Glutamatergic neuron (in vitro differentiated cells): ENCODE data around the gene ACOXL. TPM values are rescaled to one million over a fixed set of nuclear protein-coding genes. Genes with fewer than 3 reads are reported as not detected.
"Not testable (repeated sequence)": the region's sequence is repeated elsewhere in the genome, so short reads cannot be mapped to it uniquely, and the experiment has no call there.

Experiments
- DNase-seq: peaks from one replicate; pipeline ENCODE4 v3.0.0; 2022
- H3K27ac Mint-ChIP-seq: one replicate; pipeline ENCODE4 v1.8.0; 2020; ENCODE audit warnings: mild to moderate bottlenecking, mixed read lengths, inconsistent platforms; ENCODE audit not compliant: unreplicated experiment
- H3K27me3 Mint-ChIP-seq: one replicate; pipeline ENCODE4 v1.8.0; 2020; ENCODE audit warnings: mild to moderate bottlenecking, moderate library complexity, mixed read lengths, inconsistent platforms; ENCODE audit not compliant: unreplicated experiment
- H3K36me3 Mint-ChIP-seq: one replicate; pipeline ENCODE4 v1.8.0; 2020; ENCODE audit warnings: mild to moderate bottlenecking, mixed read lengths, inconsistent platforms; ENCODE audit not compliant: unreplicated experiment
- H3K4me1 Mint-ChIP-seq: one replicate; pipeline ENCODE4 v1.8.0; 2020; ENCODE audit warnings: mild to moderate bottlenecking, low read depth, mixed read lengths, inconsistent platforms; ENCODE audit not compliant: unreplicated experiment
- H3K4me3 Mint-ChIP-seq: one replicate; pipeline ENCODE4 v1.8.0; 2020; ENCODE audit warnings: mild to moderate bottlenecking, mixed read lengths, inconsistent platforms; ENCODE audit not compliant: unreplicated experiment
- H3K9me3 Mint-ChIP-seq: one replicate; pipeline ENCODE4 v1.8.0; 2020; ENCODE audit warnings: mild to moderate bottlenecking, moderate library complexity, mixed read lengths, inconsistent platforms; ENCODE audit not compliant: unreplicated experiment
- total RNA-seq: library from RNA; stranded (reverse); fragmentation: NEBNext Ultra II Directional; extraction: Animal tissue kit (Norgen Biotek cat#: 25700); gene quantifications from one replicate; pipeline ENCODE4 v1.2.1, GENCODE V29; 2021; ENCODE audit not compliant: unreplicated experiment
- TF ChIP-seq, protein P1 (sequence below): fragments of 200-600 bp; sonication (generic); IDR thresholded peaks from one replicate; pipeline ENCODE4 v1.5.0; 2021; ENCODE audit not compliant: partially characterized antibody, unreplicated experiment

Gene ACOXL
- total RNA-seq, 1 donor from 2014 or later = 1.4 TPM

DNA sequence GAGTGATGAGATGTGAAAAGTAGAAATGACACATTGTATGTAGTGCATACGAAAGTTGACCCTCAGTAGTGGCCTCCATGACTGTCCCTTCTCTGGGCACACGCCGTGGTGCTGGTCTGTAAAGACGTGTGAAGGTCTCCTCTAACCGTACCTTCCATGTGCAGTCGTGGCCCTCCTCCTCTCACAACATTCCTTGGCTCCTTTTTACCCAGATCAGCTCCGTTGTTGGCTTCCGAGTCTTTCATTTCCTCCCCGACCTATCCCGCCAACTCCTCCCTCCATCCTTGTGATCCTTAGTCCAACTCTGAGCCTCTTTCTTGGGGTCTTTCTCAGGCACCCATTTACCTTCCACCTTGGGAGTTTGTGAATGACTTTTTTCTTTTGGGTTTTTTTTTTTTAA is 227.9 kb downstream of the ACOXL start:
- H3K27ac Mint-ChIP-seq = no peak overlapping the region
- no peak overlapping the region for H3K4me3 Mint-ChIP-seq
- H3K9me3 Mint-ChIP-seq = peaks cover 4% of the 10 kb centered on the region
- no peaks in the 10 kb centered on the region for H3K27me3 Mint-ChIP-seq
- TF ChIP-seq, protein P1, sequence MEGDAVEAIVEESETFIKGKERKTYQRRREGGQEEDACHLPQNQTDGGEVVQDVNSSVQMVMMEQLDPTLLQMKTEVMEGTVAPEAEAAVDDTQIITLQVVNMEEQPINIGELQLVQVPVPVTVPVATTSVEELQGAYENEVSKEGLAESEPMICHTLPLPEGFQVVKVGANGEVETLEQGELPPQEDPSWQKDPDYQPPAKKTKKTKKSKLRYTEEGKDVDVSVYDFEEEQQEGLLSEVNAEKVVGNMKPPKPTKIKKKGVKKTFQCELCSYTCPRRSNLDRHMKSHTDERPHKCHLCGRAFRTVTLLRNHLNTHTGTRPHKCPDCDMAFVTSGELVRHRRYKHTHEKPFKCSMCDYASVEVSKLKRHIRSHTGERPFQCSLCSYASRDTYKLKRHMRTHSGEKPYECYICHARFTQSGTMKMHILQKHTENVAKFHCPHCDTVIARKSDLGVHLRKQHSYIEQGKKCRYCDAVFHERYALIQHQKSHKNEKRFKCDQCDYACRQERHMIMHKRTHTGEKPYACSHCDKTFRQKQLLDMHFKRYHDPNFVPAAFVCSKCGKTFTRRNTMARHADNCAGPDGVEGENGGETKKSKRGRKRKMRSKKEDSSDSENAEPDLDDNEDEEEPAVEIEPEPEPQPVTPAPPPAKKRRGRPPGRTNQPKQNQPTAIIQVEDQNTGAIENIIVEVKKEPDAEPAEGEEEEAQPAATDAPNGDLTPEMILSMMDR = no peak
- no peak for DNase-seq
- peaks cover 5% of the 10 kb centered on the region for H3K36me3 Mint-ChIP-seq
- peaks cover 4% of the 10 kb centered on the region for H3K4me1 Mint-ChIP-seq

DNA sequence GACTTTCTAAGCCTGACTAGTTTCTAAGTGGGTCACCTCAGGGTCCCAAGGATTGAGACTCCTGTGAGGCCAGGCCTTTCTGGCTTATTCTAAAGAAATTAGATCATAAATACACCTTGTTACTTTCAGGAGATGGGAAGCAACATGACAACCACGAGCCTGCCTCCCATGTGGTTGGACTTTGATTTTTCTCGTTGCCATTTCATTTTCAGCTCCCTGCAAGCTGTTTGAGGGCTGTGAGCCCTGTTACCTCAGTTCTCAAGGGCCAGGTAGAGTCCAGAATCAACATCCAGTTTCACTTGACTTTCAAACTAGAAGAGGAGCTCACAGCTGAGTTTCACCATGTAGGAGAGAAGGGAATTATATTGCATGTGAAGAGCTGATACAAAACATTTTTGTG is 228.6 kb downstream of the ACOXL start:
- Mint-ChIP-seq H3K27me3 (no peaks in the 10 kb centered on the region), H3K9me3 (peaks cover 4% of the 10 kb centered on the region), H3K27ac (no peak overlapping the region), H3K36me3 (peaks cover 5% of the 10 kb centered on the region), H3K4me1 (peaks cover 4% of the 10 kb centered on the region), H3K4me3 (no peak overlapping the region)
- no peak for DNase-seq
- TF ChIP-seq, protein P1 = no peak

DNA sequence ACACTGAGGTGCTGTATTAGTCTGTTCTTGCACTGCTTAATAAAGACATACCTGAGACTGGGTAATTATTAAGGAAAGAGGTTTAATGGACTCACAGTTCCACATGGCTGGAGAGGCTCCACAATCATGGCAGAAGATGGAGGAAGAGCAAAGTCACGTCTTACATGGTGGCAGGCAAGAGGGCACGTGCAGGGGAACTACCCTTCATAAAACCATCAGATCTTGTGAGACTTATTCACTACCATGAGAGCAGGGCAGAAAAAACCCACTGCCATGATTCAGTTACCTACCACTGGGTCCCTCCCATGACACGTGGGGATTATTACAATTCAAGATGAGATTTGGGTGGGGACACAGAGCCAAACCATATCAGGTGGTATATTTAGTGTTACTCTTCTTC is 229.3 kb downstream of the ACOXL start:
- H3K27ac Mint-ChIP-seq, H3K9me3 Mint-ChIP-seq, H3K27me3 Mint-ChIP-seq: not testable (repeated sequence)

DNA sequence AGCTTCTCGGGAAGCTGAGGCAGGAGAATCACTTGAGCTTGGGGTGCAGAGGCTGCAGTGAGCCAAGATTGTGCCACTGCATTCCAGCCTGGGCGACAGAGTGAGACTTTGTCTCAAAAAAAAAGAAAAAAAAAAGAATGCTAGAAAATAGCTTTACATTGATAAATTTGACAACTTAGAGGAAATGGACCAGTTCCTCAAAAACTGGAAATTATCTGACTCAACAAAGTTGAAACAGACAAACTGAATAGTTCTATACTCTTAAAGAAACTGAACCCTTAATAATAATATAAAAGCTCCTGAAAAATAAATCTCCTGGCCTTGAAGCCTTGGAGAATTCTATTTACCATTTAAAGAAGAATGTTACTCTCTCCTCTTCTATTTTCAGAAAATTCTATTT is 237.3 kb downstream of the ACOXL start:
- no peak for DNase-seq
- Mint-ChIP-seq H3K36me3 (no peaks in the 10 kb centered on the region), H3K4me3 (no peak overlapping the region), H3K27me3 (peaks cover 2% of the 10 kb centered on the region), H3K4me1 (no peaks in the 10 kb centered on the region), H3K9me3 (no peaks in the 10 kb centered on the region), H3K27ac (no peak overlapping the region)
- TF ChIP-seq, protein P1 = no peak

More for the DNA sequence above, 229.3 kb downstream of the ACOXL start:
- not testable (repeated sequence) for H3K4me3 Mint-ChIP-seq, H3K4me1 Mint-ChIP-seq, H3K36me3 Mint-ChIP-seq, DNase-seq

DNA sequence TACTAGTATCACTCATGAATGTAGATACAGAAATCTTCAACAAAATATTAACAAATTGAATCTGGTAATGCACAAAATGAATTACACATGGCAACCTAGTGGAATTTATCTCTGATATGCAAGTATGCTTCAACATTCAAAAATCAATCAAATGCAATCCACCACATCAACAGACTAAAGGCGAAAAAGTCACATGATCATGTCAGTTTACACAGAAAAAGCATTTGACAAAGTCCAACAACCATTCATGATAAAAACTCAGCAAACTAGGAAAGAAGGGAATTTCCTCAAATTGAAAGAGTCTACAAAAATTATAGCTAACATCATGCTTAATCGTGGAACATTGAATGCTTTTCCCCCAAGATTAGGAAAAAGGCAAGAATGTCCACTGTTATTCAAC is 237.8 kb downstream of the ACOXL start:
- Mint-ChIP-seq H3K27ac (no peak overlapping the region), H3K9me3 (no peaks in the 10 kb centered on the region), H3K4me1 (no peaks in the 10 kb centered on the region), H3K36me3 (no peaks in the 10 kb centered on the region), H3K27me3 (peaks cover 2% of the 10 kb centered on the region), H3K4me3 (no peak overlapping the region)
- TF ChIP-seq, protein P1 = no peak
- no peak for DNase-seq

DNA sequence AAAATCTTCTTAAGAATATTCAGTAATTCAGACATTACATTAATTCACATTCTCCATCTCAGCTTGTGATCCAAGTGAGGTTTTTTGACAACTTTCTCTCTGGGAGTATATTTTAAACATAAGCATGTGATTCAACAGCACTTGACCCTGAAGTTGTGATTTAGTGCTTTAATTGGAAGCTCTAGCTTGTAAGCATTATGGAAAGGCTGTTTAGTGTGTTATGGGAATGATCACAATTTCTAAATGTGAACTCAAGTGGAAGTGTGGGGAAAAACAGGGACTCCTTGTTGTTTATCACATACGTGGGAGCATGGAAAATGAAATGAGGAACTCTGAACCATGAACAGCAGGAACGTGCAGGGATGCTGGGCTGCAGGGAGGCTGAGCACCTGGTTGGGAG is 239.4 kb downstream of the ACOXL start:
- TF ChIP-seq, protein P1 = no peak
- Mint-ChIP-seq H3K27ac (no peak overlapping the region), H3K27me3 (peaks cover 2% of the 10 kb centered on the region), H3K4me1 (no peaks in the 10 kb centered on the region), H3K9me3 (no peaks in the 10 kb centered on the region), H3K4me3 (no peak overlapping the region), H3K36me3 (no peaks in the 10 kb centered on the region)
- no peak for DNase-seq
